SK-N-SH treated with all-trans-retinoic acid at 6 μM for 48 hours (cell line): Measurements from ENCODE around the gene PAM16.

Source experiments
- ARNTL ChIP-seq: fragments of 450-650 bp; formaldehyde crosslinking; IDR thresholded peaks from 2 replicates; pipeline ENCODE4 v1.5.0; 2020; ENCODE audit warnings: low read depth, mild to moderate bottlenecking, moderate library complexity, borderline replicate concordance
- CREB5 ChIP-seq: fragments of 250-450 bp; sonication (Bioruptor Pico); IDR thresholded peaks from 2 replicates; pipeline ENCODE4 v1.5.1; 2020; ENCODE audit warnings: low read depth, mild to moderate bottlenecking, moderate library complexity
- CSRNP3 ChIP-seq: fragments of 250-450 bp; sonication (Bioruptor Pico); IDR thresholded peaks from 2 replicates; pipeline ENCODE4 v1.5.1; 2021; ENCODE audit warnings: mild to moderate bottlenecking, moderate library complexity
- PATZ1 ChIP-seq: fragments of 250-450 bp; sonication (Bioruptor Pico); IDR thresholded peaks from 2 replicates; pipeline ENCODE4 v1.8.0; 2020; ENCODE audit warnings: mild to moderate bottlenecking, moderate library complexity, borderline replicate concordance
- POU6F1 ChIP-seq: fragments of 250-450 bp; sonication (Bioruptor Pico); IDR thresholded peaks from 2 replicates; pipeline ENCODE4 v1.8.0; 2021; ENCODE audit warnings: low read depth, mild to moderate bottlenecking, moderate library complexity, borderline replicate concordance
- SNAI2 ChIP-seq: fragments of 250-450 bp; sonication (Bioruptor Pico); IDR thresholded peaks from 2 replicates; pipeline ENCODE4 v1.5.0; 2020; ENCODE audit warnings: mild to moderate bottlenecking, moderate library complexity
- TSHZ2 ChIP-seq: fragments of 250-450 bp; sonication (Bioruptor Pico); IDR thresholded peaks from 2 replicates; pipeline ENCODE4 v1.5.0; 2020; ENCODE audit warnings: mild to moderate bottlenecking, moderate library complexity
- ZC3H10 ChIP-seq: fragments of 250-450 bp; sonication (Bioruptor Pico); IDR thresholded peaks from 2 replicates; pipeline ENCODE4 v1.5.1; 2021; ENCODE audit warnings: mild to moderate bottlenecking, moderate library complexity
- ZFP30 ChIP-seq: fragments of 450-650 bp; formaldehyde crosslinking; IDR thresholded peaks from 2 replicates; pipeline ENCODE4 v1.5.0; 2022; ENCODE audit warnings: mild to moderate bottlenecking, moderate library complexity

GRCh38 chr16:4328046-4328781 is 22.9 kb downstream of the PAM16 start:
- TF ChIP-seq ARNTL (CRISPR knock-in tag) (no peak), TSHZ2 (CRISPR knock-in tag) (no peak), POU6F1 (no peak), PATZ1 (no peak), ZC3H10 (CRISPR knock-in tag) (no peak), ZFP30 (no peak), CSRNP3 (CRISPR knock-in tag) (no peak), CREB5 (no peak), SNAI2 (CRISPR knock-in tag) (no peak)
